ENCODE measurements around the gene ATG9A.

DNA sequence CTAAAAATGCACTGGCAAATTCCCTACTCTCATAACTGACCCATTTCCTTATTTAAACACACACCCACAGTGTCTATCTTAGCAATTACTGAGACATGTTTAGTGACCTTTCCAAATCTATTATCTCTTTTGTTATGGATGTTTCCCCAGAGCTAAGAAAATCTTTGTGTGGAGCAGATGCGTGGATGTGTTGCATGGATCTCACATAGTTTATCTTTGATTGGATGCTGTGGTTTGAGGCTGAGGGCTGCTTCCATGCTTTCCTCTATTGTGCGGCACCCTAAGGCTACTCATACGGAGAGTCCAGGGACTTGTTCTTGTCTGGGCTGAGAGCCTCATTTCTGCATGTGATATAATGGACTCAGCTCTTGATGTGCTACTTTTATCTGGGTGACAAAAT lies 4.9 kb upstream of the ATG9A start:
- TF ChIP-seq, protein P1, sequence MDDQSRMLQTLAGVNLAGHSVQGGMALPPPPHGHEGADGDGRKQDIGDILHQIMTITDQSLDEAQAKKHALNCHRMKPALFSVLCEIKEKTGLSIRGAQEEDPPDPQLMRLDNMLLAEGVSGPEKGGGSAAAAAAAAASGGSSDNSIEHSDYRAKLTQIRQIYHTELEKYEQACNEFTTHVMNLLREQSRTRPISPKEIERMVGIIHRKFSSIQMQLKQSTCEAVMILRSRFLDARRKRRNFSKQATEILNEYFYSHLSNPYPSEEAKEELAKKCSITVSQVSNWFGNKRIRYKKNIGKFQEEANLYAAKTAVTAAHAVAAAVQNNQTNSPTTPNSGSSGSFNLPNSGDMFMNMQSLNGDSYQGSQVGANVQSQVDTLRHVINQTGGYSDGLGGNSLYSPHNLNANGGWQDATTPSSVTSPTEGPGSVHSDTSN (CRISPR knock-in tag; IDR thresholded peaks at IDR 0.05): no peak
- TF ChIP-seq, protein P2, sequence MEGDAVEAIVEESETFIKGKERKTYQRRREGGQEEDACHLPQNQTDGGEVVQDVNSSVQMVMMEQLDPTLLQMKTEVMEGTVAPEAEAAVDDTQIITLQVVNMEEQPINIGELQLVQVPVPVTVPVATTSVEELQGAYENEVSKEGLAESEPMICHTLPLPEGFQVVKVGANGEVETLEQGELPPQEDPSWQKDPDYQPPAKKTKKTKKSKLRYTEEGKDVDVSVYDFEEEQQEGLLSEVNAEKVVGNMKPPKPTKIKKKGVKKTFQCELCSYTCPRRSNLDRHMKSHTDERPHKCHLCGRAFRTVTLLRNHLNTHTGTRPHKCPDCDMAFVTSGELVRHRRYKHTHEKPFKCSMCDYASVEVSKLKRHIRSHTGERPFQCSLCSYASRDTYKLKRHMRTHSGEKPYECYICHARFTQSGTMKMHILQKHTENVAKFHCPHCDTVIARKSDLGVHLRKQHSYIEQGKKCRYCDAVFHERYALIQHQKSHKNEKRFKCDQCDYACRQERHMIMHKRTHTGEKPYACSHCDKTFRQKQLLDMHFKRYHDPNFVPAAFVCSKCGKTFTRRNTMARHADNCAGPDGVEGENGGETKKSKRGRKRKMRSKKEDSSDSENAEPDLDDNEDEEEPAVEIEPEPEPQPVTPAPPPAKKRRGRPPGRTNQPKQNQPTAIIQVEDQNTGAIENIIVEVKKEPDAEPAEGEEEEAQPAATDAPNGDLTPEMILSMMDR (tag by site-specific recombination; IDR thresholded peaks at IDR 0.05): no peak

Measured in HEK293 (cell line).